ENCODE data around the gene SEC23A.

Gene SEC23A

GRCh38 chr14:39034481-39035296, 68.3 kb downstream of the SEC23A start:
- no peak for TF ChIP-seq CTCF (IDR thresholded peaks at IDR 0.05; ENCODE audit: extremely low read depth, missing control alignments)
- no peak for DNase-seq (ENCODE audit: low spot score)

- DNase-seq (ENCODE audit: low spot score): no peak
- no peak for TF ChIP-seq CTCF (IDR thresholded peaks at IDR 0.05; ENCODE audit: extremely low read depth, missing control alignments)
These were observed 69.7 kb downstream of the SEC23A start for GRCh38 chr14:39033371-39033770.

GRCh38 chr14:39030209-39030608, 72.8 kb downstream of the SEC23A start:
- no peak for TF ChIP-seq CTCF (IDR thresholded peaks at IDR 0.05; ENCODE audit: extremely low read depth, missing control alignments)
- DNase-seq (ENCODE audit: low spot score): no peak

- TF ChIP-seq CTCF (IDR thresholded peaks at IDR 0.05; ENCODE audit: extremely low read depth, missing control alignments): no peak
- DNase-seq (ENCODE audit: low spot score): no peak
These were observed 73.2 kb downstream of the SEC23A start for GRCh38 chr14:39029789-39030188.

GRCh38 chr14:39028620-39029019, 74.4 kb downstream of the SEC23A start:
- no peak for TF ChIP-seq CTCF (IDR thresholded peaks at IDR 0.05; ENCODE audit: extremely low read depth, missing control alignments)
- no peak for DNase-seq (ENCODE audit: low spot score)

- no peak for TF ChIP-seq CTCF (IDR thresholded peaks at IDR 0.05; ENCODE audit: extremely low read depth, missing control alignments)
- no peak for DNase-seq (ENCODE audit: low spot score)
These were observed 77.0 kb downstream of the SEC23A start for GRCh38 chr14:39025810-39026627.

GRCh38 chr14:39025250-39025809, 77.7 kb downstream of the SEC23A start:
- no peak for DNase-seq (ENCODE audit: low spot score)
- no peak for TF ChIP-seq CTCF (IDR thresholded peaks at IDR 0.05; ENCODE audit: extremely low read depth, missing control alignments)
